Upper lobe of left lung (tissue), 4 donors: Measurements from ENCODE around the gene APPBP2.

Experiments
- POLR2A ChIP-seq, 4 donors: fragments of 450-650 bp; IDR thresholded peaks; one replicate each; pipeline ENCODE4 v1.5.1; 2016 to 2017; ENCODE audit warnings: antibody characterized with exemption in 4 of 4, mild to moderate bottlenecking in 2 of 4
- POLR2AphosphoS5 ChIP-seq, 2 donors: sonication (generic); formaldehyde crosslinking; IDR thresholded peaks; one replicate each; pipeline ENCODE4 v1.5.1; 2017; ENCODE audit warnings: antibody characterized with exemption in 2 of 2
- TF ChIP-seq, protein P1 (sequence below), 6 experiments: fragments of 450-650 bp in 4 of 6; fragments of 200-600 bp in 2 of 6; sonication (generic) in 2 of 6; IDR thresholded peaks; one replicate each; pipeline ENCODE4 v1.5.1; 2016 to 2019; ENCODE audit warnings: antibody characterized with exemption in 6 of 6

DNA sequence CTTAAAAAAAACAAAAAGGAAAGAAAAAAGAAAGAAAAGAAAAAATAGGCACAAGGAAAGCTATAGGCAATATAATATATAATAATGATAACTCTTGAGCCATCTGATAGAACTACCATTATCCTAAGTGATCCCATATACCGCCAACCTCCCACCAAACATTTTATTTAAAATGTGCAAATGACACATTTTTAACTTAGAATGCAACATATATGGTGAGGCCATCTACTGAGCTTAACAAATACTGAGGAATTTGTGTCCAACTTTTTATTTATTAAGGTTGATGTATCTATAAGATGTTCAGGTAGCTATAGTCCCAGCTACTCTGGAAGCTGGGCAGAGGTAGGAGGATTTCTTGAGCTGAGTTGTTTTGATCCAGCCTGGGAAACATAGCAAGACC, 14.4 kb upstream of the APPBP2 start:
- TF ChIP-seq, protein P1, sequence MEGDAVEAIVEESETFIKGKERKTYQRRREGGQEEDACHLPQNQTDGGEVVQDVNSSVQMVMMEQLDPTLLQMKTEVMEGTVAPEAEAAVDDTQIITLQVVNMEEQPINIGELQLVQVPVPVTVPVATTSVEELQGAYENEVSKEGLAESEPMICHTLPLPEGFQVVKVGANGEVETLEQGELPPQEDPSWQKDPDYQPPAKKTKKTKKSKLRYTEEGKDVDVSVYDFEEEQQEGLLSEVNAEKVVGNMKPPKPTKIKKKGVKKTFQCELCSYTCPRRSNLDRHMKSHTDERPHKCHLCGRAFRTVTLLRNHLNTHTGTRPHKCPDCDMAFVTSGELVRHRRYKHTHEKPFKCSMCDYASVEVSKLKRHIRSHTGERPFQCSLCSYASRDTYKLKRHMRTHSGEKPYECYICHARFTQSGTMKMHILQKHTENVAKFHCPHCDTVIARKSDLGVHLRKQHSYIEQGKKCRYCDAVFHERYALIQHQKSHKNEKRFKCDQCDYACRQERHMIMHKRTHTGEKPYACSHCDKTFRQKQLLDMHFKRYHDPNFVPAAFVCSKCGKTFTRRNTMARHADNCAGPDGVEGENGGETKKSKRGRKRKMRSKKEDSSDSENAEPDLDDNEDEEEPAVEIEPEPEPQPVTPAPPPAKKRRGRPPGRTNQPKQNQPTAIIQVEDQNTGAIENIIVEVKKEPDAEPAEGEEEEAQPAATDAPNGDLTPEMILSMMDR (IDR thresholded peaks at IDR 0.05): no peak
- TF ChIP-seq POLR2AphosphoS5 (IDR thresholded peaks at IDR 0.05): no peak
- TF ChIP-seq POLR2A (IDR thresholded peaks at IDR 0.05): no peak
